ENCODE measurements around the gene USP40. TPM values are rescaled to one million over a fixed set of nuclear protein-coding genes. Genes with fewer than 3 reads are reported as not detected.

Gene USP40
- total RNA-seq, 6 experiments from 2014 or later: 22.8 to 27.4 (median 24.3) TPM

- Mint-ChIP-seq H3K27me3 (ENCODE audit: insufficient read depth) (no peaks in the 10 kb centered on the region; the same call in 1 of the 2 replicates), H3K36me3 (ENCODE audit: low read depth) (peaks cover 46% of the 10 kb centered on the region), H3K4me1 (ENCODE audit: low read depth) (peaks cover 22% of the 10 kb centered on the region), H3K4me3 (no peak overlapping the region), H3K9me3 (peaks cover 16% of the 10 kb centered on the region), H3K27ac (no peak overlapping the region)
- TF ChIP-seq CTCF (IDR thresholded peaks at IDR 0.05): no peak
- no peak for DNase-seq
These were observed 66.7 kb downstream of the USP40 start for GRCh38 chr2:233499928-233500327.

- DNase-seq: no peak
- Mint-ChIP-seq H3K36me3 (ENCODE audit: low read depth) (peaks cover 34% of the 10 kb centered on the region), H3K27ac (no peak overlapping the region), H3K4me3 (no peak overlapping the region), H3K4me1 (ENCODE audit: low read depth) (peaks cover 22% of the 10 kb centered on the region), H3K9me3 (peaks cover 6% of the 10 kb centered on the region), H3K27me3 (ENCODE audit: insufficient read depth) (peaks cover 2% of the 10 kb centered on the region; the same call in 1 of the 2 replicates)
- no peak for TF ChIP-seq CTCF (IDR thresholded peaks at IDR 0.05)
These were observed 68.5 kb downstream of the USP40 start for GRCh38 chr2:233498126-233498525.

- peaks cover 22% of the 10 kb centered on the region for H3K4me1 Mint-ChIP-seq (ENCODE audit: low read depth)
- H3K9me3 Mint-ChIP-seq: peaks cover 2% of the 10 kb centered on the region
- peaks cover 2% of the 10 kb centered on the region; the same call in 1 of the 2 replicates for H3K27me3 Mint-ChIP-seq (ENCODE audit: insufficient read depth)
- no peak overlapping the region for H3K4me3 Mint-ChIP-seq
- no peak for DNase-seq
- H3K36me3 Mint-ChIP-seq (ENCODE audit: low read depth): peaks cover 34% of the 10 kb centered on the region
- no peak overlapping the region for H3K27ac Mint-ChIP-seq
- no peak for TF ChIP-seq CTCF (IDR thresholded peaks at IDR 0.05)
These were observed 68.9 kb downstream of the USP40 start for GRCh38 chr2:233497692-233498091.

GRCh38 chr2:233495503-233496496, 70.8 kb downstream of the USP40 start:
- Mint-ChIP-seq H3K4me1 (ENCODE audit: low read depth) (peaks cover 9% of the 10 kb centered on the region), H3K9me3 (no peaks in the 10 kb centered on the region), H3K4me3 (no peak overlapping the region), H3K27ac (no peak overlapping the region), H3K36me3 (ENCODE audit: low read depth) (peaks cover 38% of the 10 kb centered on the region), H3K27me3 (ENCODE audit: insufficient read depth) (peaks cover 2% of the 10 kb centered on the region; the same call in 1 of the 2 replicates)
- no peak for TF ChIP-seq CTCF (IDR thresholded peaks at IDR 0.05)
- DNase-seq: no peak

GRCh38 chr2:233492751-233493150, 73.8 kb downstream of the USP40 start:
- H3K27me3 Mint-ChIP-seq (ENCODE audit: insufficient read depth): peaks cover 5% of the 10 kb centered on the region; the same call in 1 of the 2 replicates
- H3K4me3 Mint-ChIP-seq: no peak overlapping the region
- no peak for TF ChIP-seq CTCF (IDR thresholded peaks at IDR 0.05)
- peaks cover 51% of the 10 kb centered on the region for H3K36me3 Mint-ChIP-seq (ENCODE audit: low read depth)
- no peaks in the 10 kb centered on the region for H3K9me3 Mint-ChIP-seq
- no peak for DNase-seq
- peaks cover 21% of the 10 kb centered on the region for H3K4me1 Mint-ChIP-seq (ENCODE audit: low read depth)
- H3K27ac Mint-ChIP-seq: no peak overlapping the region

All from HFFc6 (cell line).